ENCODE data around the gene SPPL2A. TPM values are rescaled to one million over a fixed set of nuclear protein-coding genes. Genes with fewer than 3 reads are reported as not detected.
A peak's percentile ranks its signal among the peaks of the same experiment; 100 is the strongest.

Gene SPPL2A
- total RNA-seq, 3 donors from 2014 or later, result 84.6 to 162 (median 135) TPM

GRCh38 chr15:50810128-50810527, 44.6 kb upstream of the SPPL2A start:
- no peaks in the 10 kb centered on the region for H3K36me3 ChIP-seq
- H3K27ac ChIP-seq, result no peak overlapping the region
- no peaks in the 10 kb centered on the region for H3K9me3 ChIP-seq
- H3K4me3 ChIP-seq, result no peak overlapping the region
- TF ChIP-seq POLR2A (IDR thresholded peaks at IDR 0.05) (no peak), POLR2AphosphoS5 (IDR thresholded peaks at IDR 0.05) (no peak), CTCF (IDR thresholded peaks at IDR 0.05) (no peak)
- H3K27me3 ChIP-seq, result no peaks in the 10 kb centered on the region
- H3K4me1 ChIP-seq, result no peaks in the 10 kb centered on the region
- DNase-seq (ENCODE audit: low spot score in 2 of 2), result no peak
- intact Hi-C loops (cut with DNase I; ENCODE audit: low total_unique reads), result no loop called here

- DNase-seq (ENCODE audit: low spot score in 2 of 2), result no peak
- Histone ChIP-seq H3K27me3 (no peaks in the 10 kb centered on the region), H3K27ac (no peak overlapping the region), H3K4me1 (no peaks in the 10 kb centered on the region), H3K9me3 (no peaks in the 10 kb centered on the region), H3K4me3 (no peak overlapping the region), H3K36me3 (no peaks in the 10 kb centered on the region)
- TF ChIP-seq CTCF (IDR thresholded peaks at IDR 0.05) (no peak), POLR2A (IDR thresholded peaks at IDR 0.05) (no peak), POLR2AphosphoS5 (IDR thresholded peaks at IDR 0.05) (no peak)
- intact Hi-C loops (cut with DNase I; ENCODE audit: low total_unique reads), result no loop called here
Measured at GRCh38 chr15:50808728-50809127, 43.2 kb upstream of the SPPL2A start.

GRCh38 chr15:50803479-50804180, 38.1 kb upstream of the SPPL2A start:
- intact Hi-C loops (cut with DNase I; ENCODE audit: low total_unique reads), result no loop called here
- Histone ChIP-seq H3K27me3 (no peaks in the 10 kb centered on the region), H3K4me3 (no peak overlapping the region), H3K27ac (no peak overlapping the region), H3K4me1 (no peaks in the 10 kb centered on the region), H3K9me3 (no peaks in the 10 kb centered on the region), H3K36me3 (no peaks in the 10 kb centered on the region)
- TF ChIP-seq POLR2A (IDR thresholded peaks at IDR 0.05) (no peak), POLR2AphosphoS5 (IDR thresholded peaks at IDR 0.05) (no peak), CTCF (IDR thresholded peaks at IDR 0.05) (no peak)
- no peak for DNase-seq (ENCODE audit: low spot score in 2 of 2)

- intact Hi-C loops (cut with DNase I; ENCODE audit: low total_unique reads), result no loop called here
- H3K4me1 ChIP-seq, result no peaks in the 10 kb centered on the region
- H3K36me3 ChIP-seq, result no peaks in the 10 kb centered on the region
- no peaks in the 10 kb centered on the region for H3K27me3 ChIP-seq
- H3K9me3 ChIP-seq, result no peaks in the 10 kb centered on the region
- DNase-seq (ENCODE audit: low spot score in 2 of 2), result no peak
- no peak for TF ChIP-seq CTCF (IDR thresholded peaks at IDR 0.05)
- H3K4me3 ChIP-seq, result no peak overlapping the region
- no peak overlapping the region for H3K27ac ChIP-seq
Measured at GRCh38 chr15:50800715-50801114, 35.2 kb upstream of the SPPL2A start.

- Histone ChIP-seq H3K4me1 (no peaks in the 10 kb centered on the region), H3K36me3 (no peaks in the 10 kb centered on the region), H3K27ac (peak overlapping the region; percentile 27 to 31), H3K9me3 (no peaks in the 10 kb centered on the region), H3K4me3 (no peak overlapping the region), H3K27me3 (no peaks in the 10 kb centered on the region)
- TF ChIP-seq POLR2AphosphoS5 (IDR thresholded peaks at IDR 0.05) (no peak), POLR2A (IDR thresholded peaks at IDR 0.05) (no peak), CTCF (IDR thresholded peaks at IDR 0.05) (no peak)
- DNase-seq (ENCODE audit: low spot score in 2 of 2), result no peak
- intact Hi-C loops (cut with DNase I; ENCODE audit: low total_unique reads), result no loop called here
Measured at GRCh38 chr15:50798684-50799083, 33.2 kb upstream of the SPPL2A start.
